HL-60/S4 treated with retinoic acid at 250 ng/mL for 4 days and 3 days (cell line): ENCODE results near the gene ZNF622.
"Not testable (repeated sequence)": the region's sequence is repeated elsewhere in the genome, so short reads cannot be mapped to it uniquely, and the experiment has no call there.

Experiments used
- in situ Hi-C: fragments of 300-500 bp; cut with MboI; formaldehyde crosslinking; loops from 2 replicates; pipeline ENCODE4 v1.7.0; 2022; ENCODE audit warnings: low sequenced_read_pairs

The ZNF622 gene

DNA sequence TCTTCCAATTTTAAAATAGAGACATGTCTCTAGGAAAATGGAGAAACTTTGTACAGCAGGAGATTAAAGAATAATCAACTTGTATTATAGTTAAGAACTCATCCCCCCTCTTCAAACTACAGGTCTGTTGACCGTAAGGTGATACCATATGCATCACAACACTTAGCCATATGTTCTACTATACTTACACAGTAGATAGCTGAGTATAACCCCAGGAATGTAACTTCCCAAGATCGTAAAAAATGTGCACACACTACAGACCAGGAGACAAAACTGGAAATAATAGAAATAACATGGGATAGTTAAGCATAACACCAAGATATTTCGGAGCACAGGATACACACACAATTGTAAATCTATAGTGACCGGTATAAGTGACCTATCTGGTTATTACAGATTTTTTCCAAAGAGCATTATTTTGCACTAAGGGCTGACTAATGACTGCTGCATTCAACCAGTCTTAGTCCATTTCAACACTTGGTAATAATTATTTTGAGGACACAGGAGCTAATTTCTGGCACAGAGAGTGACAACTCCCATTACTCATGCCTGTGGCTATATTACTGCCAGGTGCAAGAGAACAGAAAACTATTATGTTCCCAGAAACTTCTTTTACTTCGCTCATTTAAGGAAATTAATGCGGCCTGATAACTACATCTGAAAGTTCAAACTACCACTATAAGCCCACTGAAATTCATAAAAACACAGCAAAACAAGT lies 15.4 kb upstream of the ZNF622 start:
- in situ Hi-C loops: no loop called here

DNA sequence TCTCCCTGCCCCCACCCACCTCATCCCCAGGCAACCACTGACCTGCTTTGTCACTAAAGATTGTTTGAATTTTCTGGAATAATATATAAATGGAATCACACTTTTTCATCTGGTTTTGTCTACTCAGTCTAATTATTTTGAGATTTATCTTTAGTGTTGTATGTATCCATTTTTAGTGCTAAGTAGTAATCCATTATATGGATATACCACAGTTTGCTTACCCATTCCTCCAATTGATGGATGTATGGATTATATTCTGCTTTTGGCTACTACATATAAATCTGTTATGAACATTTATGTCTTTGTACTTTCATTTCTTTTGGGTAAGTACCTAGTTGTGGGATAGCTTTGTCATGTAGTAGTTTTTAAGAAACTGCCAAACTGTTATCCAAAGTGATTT lies 14.5 kb upstream of the ZNF622 start:
- in situ Hi-C loops: no loop called here

DNA sequence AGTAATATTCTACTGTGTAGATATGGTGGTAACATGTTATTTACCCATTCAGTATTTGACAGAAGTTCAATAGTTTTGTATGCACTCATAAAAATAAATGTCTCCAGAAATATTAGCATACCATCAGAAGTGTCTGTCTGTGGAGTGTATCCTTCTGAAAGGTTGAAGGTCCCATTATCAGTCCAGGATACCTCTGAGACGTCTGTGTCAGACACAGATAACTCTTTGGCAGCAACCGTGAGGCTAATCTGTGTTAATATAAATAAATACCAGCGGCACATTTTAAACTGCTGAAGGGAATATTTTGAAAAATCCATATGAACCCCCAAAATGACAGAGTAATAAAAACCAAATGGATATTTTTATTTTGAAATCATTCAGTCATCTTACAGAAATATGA lies 11.9 kb upstream of the ZNF622 start:
- in situ Hi-C loops: no loop called here

DNA sequence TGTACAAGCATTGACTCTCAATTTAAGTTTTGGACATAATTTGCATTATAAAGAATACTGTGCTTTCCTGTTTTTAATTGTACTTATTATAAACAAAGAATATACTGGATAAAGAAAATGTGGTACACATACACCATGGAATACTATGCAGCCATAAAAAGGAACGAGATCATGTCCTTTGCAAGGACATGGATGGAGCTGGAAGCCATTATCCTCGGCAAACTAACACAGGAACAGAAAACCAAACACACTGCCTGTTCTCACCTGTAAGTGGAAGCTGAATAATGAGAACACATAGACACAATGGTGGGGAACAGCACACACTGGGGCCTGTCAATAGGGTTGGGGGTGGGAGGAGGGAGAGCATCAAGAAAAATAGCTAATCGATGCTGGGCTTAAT lies 10.8 kb upstream of the ZNF622 start:
- in situ Hi-C loops: not testable (repeated sequence)

DNA sequence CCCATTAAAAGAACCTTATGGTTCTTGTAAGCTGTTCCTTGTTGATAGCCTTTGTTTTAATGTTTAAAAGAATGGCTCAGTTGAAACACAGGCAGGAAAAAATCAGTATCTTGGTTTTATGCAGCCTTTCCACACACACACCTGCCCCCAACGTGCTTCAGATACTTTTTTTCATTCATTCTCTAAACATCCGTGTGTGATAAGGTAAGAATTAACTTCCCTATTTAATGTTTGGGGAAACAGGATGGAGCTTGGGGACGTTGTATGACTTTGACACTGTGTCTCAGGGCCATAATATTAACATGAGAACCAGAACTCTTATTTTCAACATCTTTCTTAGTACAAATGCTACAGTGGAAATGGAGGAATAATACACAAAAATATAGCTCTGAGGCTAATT lies 5.8 kb upstream of the ZNF622 start:
- in situ Hi-C loops: no loop called here

DNA sequence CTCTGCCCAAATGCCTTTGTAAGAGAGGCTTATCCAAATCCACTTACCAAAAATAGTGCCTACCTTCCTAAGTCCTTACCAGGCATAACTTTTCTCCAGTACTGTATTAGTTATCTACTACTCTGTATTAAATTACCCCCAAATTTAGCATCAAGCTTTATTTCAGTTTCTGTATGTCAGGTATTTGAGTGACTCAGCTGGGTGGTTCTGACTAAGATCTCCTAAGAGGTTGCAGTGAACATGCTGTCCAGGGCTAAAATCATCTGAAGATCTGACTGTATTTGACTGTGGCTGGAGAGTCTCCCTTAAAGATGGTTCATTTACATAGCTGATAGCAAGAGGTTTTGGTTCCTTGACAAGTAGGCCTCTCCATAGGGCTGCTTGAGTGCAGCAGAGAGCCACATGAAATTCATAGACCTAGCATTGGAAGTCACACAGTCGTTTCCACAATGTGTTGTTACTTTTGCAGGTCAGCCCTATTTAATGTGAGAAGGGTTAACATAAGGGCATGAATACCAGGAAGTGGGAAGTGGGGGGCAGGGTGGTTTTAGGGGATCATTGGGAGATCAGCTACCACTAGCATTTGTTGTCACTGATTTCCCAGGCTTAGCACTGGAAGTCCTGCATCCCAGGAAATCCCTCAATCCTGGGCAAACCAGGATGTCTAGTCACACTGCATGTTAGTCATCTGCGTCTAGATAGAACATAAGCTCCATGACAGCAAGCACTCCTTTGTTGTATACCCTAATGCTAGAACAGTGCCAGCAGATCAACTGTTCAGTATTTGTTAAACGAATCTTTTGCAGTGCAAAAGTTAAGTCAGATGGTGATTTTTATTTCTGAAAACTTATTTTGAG lies 2.0 kb upstream of the ZNF622 start:
- in situ Hi-C loops: no loop called here

DNA sequence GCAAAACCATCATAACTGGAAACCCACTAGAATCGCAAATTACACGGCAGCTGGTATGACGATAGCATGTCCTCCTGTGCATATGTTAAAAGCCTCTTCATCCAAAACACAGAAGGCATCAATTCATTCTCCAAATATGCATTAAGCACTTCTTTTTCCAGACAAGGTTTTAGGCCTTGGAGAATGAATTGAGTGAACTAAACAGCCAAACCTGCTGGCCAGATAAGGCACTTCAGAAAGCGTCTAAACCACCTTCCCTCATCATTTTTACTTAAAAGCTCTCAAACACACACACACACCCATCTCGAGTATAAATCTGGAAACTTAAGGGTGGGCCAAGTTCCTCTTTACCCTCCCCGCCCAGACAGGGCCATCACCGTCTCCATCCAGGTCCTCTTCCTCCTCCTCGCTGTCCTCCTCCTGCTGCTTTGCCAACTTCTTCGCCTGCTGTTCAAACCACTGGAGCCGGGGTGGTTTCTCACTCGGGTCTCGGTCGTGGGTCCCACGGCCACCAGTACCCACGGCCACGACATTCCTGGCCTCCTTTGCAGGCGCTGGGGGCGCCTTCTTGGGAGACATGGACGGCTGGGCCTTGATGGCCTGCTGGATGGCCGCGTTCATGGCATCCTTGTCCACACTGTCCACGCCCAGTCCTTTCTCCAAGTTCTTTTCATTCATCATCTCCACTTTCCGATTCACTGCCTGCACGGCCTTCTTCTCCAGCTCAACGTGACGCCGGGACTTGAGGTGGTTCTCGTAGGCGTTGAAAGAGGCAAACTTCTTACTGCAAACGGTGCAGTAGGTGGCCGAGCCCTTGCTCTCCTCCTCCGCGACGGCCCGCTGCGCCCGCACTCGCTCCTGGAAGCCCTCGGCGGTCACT lies 696 bp downstream of the ZNF622 start:
- in situ Hi-C loops: no loop called here

DNA sequence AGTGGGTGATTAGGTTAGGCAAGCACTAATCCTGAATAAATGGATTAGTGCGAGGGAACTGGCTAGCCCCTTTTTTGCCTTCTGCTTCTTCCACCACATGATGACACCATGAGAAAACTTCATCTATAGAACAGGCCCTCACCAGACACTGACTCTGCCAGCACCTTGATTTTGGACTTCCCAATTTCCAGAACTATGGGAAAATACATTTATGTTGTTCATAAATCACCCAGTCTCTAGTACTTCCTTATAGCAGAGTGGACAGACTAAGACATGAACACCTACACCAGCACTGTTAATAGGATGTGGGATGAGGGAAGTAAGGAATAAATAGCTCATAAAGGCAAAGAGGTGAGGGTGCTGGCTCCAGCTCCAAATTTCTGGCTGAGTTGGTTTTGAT lies 1.4 kb downstream of the ZNF622 start:
- in situ Hi-C loops: no loop called here

DNA sequence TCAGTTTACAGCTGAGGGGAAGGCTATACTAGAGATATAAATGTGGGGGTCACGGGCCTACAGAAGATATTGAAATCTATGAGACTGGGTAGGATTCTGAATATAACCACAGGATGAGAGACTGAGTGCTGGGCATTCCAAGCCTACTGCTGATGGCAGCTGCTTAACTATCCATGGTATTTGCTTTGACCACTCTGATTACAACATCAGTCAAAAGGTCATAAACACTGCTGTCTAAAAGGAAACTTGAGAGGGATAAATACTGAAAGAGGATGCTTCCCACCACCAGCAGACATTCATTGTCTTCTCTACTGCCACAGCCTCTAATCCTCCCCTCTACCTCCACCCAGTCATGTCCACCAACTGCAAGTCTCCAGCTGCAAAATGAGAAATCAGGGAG lies 3.8 kb downstream of the ZNF622 start:
- in situ Hi-C loops: no loop called here

DNA sequence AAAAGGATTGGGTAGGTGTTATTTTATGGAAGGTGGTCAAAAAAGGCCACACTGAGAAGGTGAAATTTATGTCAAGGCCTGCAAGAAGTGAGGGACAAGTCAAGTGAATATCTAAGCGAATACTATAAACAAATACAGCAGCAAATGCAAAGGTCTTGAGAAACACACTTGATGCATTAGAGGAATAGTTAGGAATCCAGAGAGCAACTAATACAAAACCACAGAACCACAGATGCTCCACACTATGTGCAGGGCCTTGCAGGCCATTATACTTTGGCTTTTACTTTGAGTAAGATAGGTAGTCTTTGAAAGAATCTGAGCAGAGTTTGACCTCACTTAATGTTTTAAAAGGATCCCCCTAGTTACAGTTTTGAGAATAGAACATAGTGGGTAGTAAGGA lies 4.6 kb downstream of the ZNF622 start:
- in situ Hi-C loops: no loop called here

DNA sequence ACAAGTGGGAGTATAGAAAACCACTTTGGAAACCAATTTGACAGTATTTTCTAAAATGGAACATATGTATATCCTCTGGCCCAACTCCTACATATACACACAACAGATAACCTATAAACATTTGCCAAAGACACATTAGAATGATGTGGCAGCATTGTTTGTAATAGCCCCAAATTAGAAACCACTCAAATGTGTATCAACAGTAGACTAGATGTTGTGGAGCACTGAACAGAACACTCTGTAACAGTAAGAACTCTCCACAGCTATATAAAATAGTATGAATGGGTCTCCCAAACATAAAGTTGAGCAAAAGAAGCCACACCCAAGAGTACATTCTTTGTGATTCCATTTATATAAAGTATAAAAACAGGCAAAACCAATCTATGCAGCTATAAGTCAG lies 6.1 kb downstream of the ZNF622 start:
- in situ Hi-C loops: no loop called here

DNA sequence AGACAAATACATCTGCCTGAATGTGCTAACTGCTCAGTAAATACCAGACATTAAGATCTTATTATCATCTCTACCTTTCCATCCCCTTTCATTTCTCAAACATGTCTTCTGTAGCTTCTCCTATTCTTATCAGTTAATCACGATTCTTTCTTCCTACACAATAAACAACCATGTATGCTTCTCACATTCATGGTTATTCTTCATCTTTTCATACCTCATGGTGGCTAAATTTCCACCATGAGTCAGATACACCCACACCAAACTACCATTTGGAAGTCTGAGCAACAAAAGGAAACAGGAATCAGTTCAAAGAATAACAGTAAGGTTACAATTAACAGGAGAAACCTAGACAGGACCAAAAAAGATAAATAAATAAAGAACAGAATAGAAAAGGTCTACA lies 7.7 kb downstream of the ZNF622 start:
- in situ Hi-C loops: no loop called here

DNA sequence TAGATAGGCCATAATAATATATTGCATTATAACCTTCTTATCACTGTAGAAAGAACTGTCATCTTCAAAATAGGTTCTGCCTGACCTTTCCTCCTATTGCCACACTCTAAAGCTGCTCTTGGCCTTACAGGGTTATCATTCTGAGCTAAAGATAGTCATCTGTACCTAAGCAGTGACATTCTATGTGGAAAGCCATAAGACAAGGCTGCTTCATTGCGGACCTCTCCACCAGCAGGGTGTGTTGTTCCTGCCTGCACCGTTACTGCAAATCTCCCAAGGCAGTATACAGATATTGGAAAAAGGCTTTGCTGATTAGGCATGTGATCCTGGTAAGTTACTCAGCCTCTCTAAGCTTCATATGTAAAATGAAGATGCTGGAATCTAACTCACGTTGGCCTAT lies 8.1 kb downstream of the ZNF622 start:
- in situ Hi-C loops: no loop called here

DNA sequence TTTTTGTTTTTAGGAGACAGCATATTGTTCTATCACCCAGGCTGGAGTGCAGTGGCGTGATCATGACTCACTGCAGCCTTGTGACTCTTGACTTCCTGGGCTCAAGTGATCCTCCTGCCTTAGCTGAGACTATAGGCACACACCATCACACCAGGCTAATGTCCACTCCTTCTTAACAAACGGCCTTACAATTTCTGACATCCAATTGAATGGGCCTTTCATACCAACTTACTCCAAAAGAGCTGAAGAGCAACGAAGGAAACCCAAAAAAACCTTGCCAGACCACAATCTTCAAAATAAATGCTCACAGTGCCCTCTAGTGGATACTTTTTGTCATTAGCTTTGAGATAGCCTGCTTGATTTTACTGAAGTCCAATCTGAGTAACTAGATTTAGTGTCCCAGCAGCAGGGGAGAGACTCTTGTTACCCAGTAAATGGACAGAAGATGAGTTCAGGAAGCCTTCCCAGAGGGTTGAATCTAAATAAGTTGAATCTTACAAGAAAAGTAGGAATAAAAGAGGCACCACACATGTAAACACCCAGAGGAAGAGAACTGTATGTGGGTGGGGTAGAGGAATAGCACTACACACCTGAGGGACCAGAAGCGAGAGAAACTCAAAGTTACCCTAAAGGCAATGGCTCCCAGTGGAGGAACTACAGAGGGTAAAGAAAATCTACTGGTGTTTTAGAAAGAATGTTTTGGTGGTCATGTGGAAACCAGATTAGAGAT lies 9.3 kb downstream of the ZNF622 start:
- in situ Hi-C loops: no loop called here

DNA sequence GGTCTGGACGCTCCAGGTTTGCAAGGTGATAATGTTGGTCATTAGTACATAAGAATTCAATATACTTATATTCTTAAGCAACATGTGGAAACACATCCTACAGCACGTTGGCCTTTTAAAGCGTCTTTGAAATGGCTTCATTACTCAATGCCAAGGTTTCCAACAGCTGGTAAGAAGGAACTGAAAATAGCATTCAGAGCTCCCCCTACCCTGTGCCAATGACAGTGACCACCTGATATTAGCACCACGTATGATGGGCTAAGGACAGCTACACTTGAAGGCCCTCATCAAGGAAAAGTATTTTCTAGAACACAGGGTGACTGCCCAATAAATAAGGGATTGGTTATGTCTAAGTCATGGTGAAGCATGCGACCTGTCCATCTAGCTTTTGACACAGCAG lies 9.9 kb downstream of the ZNF622 start:
- in situ Hi-C loops: no loop called here

DNA sequence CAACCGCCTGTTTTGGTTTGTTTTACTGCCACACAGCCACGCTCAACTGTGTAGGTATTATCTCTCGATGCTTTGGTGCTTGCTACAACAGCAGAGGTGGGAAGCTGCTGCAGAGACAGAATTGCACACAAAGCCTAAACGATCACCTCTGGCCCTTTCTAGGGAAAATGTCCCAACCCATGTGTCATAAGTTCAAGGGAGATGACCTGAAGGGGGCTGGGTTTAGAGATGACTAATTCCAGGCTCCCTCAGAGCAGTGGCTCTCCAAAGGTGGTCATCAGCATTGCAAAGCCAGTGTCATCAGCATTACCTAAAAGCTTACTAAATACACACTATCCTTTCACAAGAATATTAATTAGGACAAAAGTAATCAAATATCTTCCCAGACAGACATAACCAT lies 10.9 kb downstream of the ZNF622 start:
- in situ Hi-C loops: no loop called here

DNA sequence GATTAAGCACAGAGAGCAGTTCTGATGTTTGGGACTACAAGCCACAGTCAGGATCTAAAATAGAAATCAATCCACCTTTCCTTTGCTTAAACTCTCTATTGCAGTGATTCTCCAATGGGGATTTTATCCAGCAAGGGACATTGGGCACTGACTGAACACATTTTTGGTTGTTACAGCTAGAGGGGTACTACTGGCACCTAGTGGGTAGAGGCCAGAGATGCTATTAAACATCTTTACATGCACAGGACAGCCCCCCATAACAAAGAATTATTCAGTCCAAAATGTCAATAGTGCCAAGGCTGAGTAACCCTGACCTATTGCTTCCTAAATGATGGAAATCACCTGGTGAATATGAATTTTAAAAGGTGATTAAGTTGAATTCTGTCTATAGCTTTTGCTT lies 12.0 kb downstream of the ZNF622 start:
- in situ Hi-C loops: no loop called here

DNA sequence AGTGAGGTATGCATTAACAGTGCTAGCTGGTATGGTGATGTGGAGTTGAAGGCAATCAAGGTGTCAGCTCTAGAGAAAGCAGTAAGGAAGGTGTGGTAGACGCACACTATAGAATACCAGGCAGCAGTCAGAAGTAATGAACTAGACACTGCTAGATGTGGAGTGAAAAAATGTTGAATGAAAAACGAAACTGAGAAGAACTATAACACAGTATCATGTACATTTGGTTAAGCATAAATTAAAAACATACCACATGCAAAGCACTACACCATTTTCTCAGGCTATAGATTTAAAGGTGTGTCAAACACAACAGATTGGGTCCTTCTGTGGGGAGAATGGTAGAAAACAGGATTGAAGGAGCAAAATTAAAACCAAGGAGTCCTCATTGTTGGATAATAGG lies 15.4 kb downstream of the ZNF622 start:
- in situ Hi-C loops: no loop called here

DNA sequence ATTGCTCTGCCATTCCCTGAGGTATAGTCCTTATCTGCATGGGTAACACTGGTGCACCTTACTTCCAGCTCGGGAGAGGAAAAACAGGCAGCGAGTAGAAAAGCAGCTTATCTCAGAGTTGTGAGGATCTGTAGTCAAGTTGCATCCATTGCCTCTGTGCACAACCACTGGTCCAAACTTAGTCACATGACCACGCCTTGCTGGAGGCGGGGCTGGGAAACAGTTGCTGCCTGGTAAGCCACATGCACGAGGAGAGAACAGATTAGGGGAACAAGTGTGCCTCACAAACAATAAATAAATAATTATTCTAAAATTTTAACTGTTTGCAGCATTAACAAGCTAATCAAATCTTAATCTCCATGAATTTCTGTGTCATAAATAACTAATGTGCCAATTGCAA lies 18.6 kb downstream of the ZNF622 start:
- in situ Hi-C loops: no loop called here

DNA sequence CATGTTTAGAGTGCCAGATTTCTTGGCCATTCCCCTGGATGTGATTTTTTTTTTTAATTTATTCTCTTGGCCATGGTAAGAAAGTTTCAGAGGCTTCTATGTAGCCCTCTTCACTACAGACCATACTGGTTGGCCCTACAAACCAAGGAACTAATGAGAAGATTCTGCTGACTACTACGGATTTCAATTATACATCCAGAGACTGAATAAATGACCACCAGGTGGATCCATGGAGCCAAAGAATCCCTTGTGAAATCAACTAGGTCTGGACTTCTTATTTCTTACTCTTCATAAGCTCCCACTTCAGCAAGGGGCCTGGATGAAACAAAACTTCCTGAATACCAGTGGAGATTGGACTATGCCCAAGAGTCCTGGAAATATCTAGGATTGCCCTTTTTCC lies 27.6 kb downstream of the ZNF622 start:
- in situ Hi-C loops: no loop called here
